Stimulated activated memory B cell treated with anti-CD40 and anti-IgM and Interleukin-4, amounts not matched to agents 10 μg/mL and 1 μg/mL and 100 μg/mL, for 72 hours (primary cell): ENCODE results near the gene KCNC4.
A peak's percentile ranks its signal among the peaks of the same experiment; 100 is the strongest.

ENCODE experiments used
- ATAC-seq: fragments of 150-1000 bp; cut with Tn5 transposase; 2 replicates; pipeline ENCODE4 v1.10.0; 2021
- H3K27ac Mint-ChIP-seq: one replicate; pipeline ENCODE4 v1.8.0; 2022; ENCODE audit warnings: mild to moderate bottlenecking, mixed read lengths
- H3K27me3 Mint-ChIP-seq: one replicate; pipeline ENCODE4 v1.8.0; 2022; ENCODE audit warnings: mixed read lengths
- H3K36me3 Mint-ChIP-seq: one replicate; pipeline ENCODE4 v1.8.0; 2022; ENCODE audit warnings: mixed read lengths
- H3K4me1 Mint-ChIP-seq: one replicate; pipeline ENCODE4 v1.8.0; 2022; ENCODE audit warnings: mixed read lengths
- H3K4me3 Mint-ChIP-seq: one replicate; pipeline ENCODE4 v1.8.0; 2022; ENCODE audit warnings: mild to moderate bottlenecking, moderate library complexity, mixed read lengths
- H3K9me3 Mint-ChIP-seq: one replicate; pipeline ENCODE4 v1.8.0; 2022; ENCODE audit warnings: mixed read lengths

Gene KCNC4

GRCh38 chr1:110183642-110184167, 26.4 kb upstream of the KCNC4 start:
- H3K27me3 Mint-ChIP-seq: peaks cover 11% of the 10 kb centered on the region
- no peak overlapping the region for H3K27ac Mint-ChIP-seq
- no peak for ATAC-seq
- H3K4me3 Mint-ChIP-seq: no peak overlapping the region
- H3K4me1 Mint-ChIP-seq: no peaks in the 10 kb centered on the region
- no peaks in the 10 kb centered on the region for H3K9me3 Mint-ChIP-seq
- H3K36me3 Mint-ChIP-seq: no peaks in the 10 kb centered on the region

- peaks cover 19% of the 10 kb centered on the region for H3K27me3 Mint-ChIP-seq
- no peaks in the 10 kb centered on the region for H3K9me3 Mint-ChIP-seq
- H3K27ac Mint-ChIP-seq: no peak overlapping the region
Observed at GRCh38 chr1:110184446-110184845, 25.7 kb upstream of the KCNC4 start.

GRCh38 chr1:110185181-110185580, 24.9 kb upstream of the KCNC4 start:
- ATAC-seq: peak; percentile 10
- H3K4me1 Mint-ChIP-seq: no peaks in the 10 kb centered on the region
- no peaks in the 10 kb centered on the region for H3K9me3 Mint-ChIP-seq
- H3K36me3 Mint-ChIP-seq: no peaks in the 10 kb centered on the region
- H3K4me3 Mint-ChIP-seq: no peak overlapping the region
- H3K27me3 Mint-ChIP-seq: peaks cover 25% of the 10 kb centered on the region
- H3K27ac Mint-ChIP-seq: no peak overlapping the region

More at GRCh38 chr1:110184446-110184845, 25.7 kb upstream of the KCNC4 start:
- ATAC-seq: no peak
- Mint-ChIP-seq H3K4me1 (no peaks in the 10 kb centered on the region), H3K4me3 (no peak overlapping the region), H3K36me3 (no peaks in the 10 kb centered on the region)

- no peaks in the 10 kb centered on the region for H3K36me3 Mint-ChIP-seq
- H3K9me3 Mint-ChIP-seq: no peaks in the 10 kb centered on the region
- peaks cover 25% of the 10 kb centered on the region for H3K27me3 Mint-ChIP-seq
- no peak overlapping the region for H3K27ac Mint-ChIP-seq
- ATAC-seq: no peak
- H3K4me3 Mint-ChIP-seq: no peak overlapping the region
- no peaks in the 10 kb centered on the region for H3K4me1 Mint-ChIP-seq
Observed at GRCh38 chr1:110186558-110186957, 23.6 kb upstream of the KCNC4 start.

- Mint-ChIP-seq H3K4me3 (no peak overlapping the region), H3K36me3 (no peaks in the 10 kb centered on the region), H3K27me3 (peaks cover 25% of the 10 kb centered on the region), H3K4me1 (no peaks in the 10 kb centered on the region), H3K9me3 (no peaks in the 10 kb centered on the region), H3K27ac (no peak overlapping the region)
- ATAC-seq: no peak
Observed at GRCh38 chr1:110187139-110187890, 22.8 kb upstream of the KCNC4 start.

- no peaks in the 10 kb centered on the region for H3K36me3 Mint-ChIP-seq
Observed at GRCh38 chr1:110188035-110188618, 22.0 kb upstream of the KCNC4 start.

GRCh38 chr1:110189181-110189580, 20.9 kb upstream of the KCNC4 start:
- no peaks in the 10 kb centered on the region for H3K9me3 Mint-ChIP-seq
- no peak for ATAC-seq
- no peaks in the 10 kb centered on the region for H3K36me3 Mint-ChIP-seq
- H3K4me1 Mint-ChIP-seq: no peaks in the 10 kb centered on the region
- no peak overlapping the region for H3K4me3 Mint-ChIP-seq
- H3K27ac Mint-ChIP-seq: no peak overlapping the region
- H3K27me3 Mint-ChIP-seq: peaks cover 25% of the 10 kb centered on the region

More at GRCh38 chr1:110188035-110188618, 22.0 kb upstream of the KCNC4 start:
- Mint-ChIP-seq H3K27ac (no peak overlapping the region), H3K4me1 (no peaks in the 10 kb centered on the region), H3K27me3 (peaks cover 25% of the 10 kb centered on the region), H3K4me3 (no peak overlapping the region), H3K9me3 (no peaks in the 10 kb centered on the region)
- ATAC-seq: no peak

GRCh38 chr1:110190282-110190929, 19.7 kb upstream of the KCNC4 start:
- no peaks in the 10 kb centered on the region for H3K4me1 Mint-ChIP-seq
- no peak for ATAC-seq
- H3K9me3 Mint-ChIP-seq: no peaks in the 10 kb centered on the region
- H3K27me3 Mint-ChIP-seq: peaks cover 18% of the 10 kb centered on the region
- H3K4me3 Mint-ChIP-seq: no peak overlapping the region
- no peak overlapping the region for H3K27ac Mint-ChIP-seq
- H3K36me3 Mint-ChIP-seq: no peaks in the 10 kb centered on the region

- Mint-ChIP-seq H3K4me1 (peaks cover 6% of the 10 kb centered on the region), H3K4me3 (no peak overlapping the region), H3K27me3 (peaks cover 18% of the 10 kb centered on the region), H3K9me3 (no peaks in the 10 kb centered on the region), H3K36me3 (no peaks in the 10 kb centered on the region), H3K27ac (no peak overlapping the region)
- no peak for ATAC-seq
Observed at GRCh38 chr1:110192541-110192940, 17.6 kb upstream of the KCNC4 start.

GRCh38 chr1:110195196-110195595, 14.9 kb upstream of the KCNC4 start:
- no peak for ATAC-seq
- Mint-ChIP-seq H3K4me1 (peaks cover 6% of the 10 kb centered on the region), H3K4me3 (no peak overlapping the region), H3K36me3 (no peaks in the 10 kb centered on the region), H3K9me3 (no peaks in the 10 kb centered on the region), H3K27me3 (no peaks in the 10 kb centered on the region), H3K27ac (no peak overlapping the region)

GRCh38 chr1:110196917-110197765, 13.0 kb upstream of the KCNC4 start:
- H3K9me3 Mint-ChIP-seq: no peaks in the 10 kb centered on the region
- no peaks in the 10 kb centered on the region for H3K27me3 Mint-ChIP-seq
- H3K4me3 Mint-ChIP-seq: no peak overlapping the region
- peak; percentile 71 for ATAC-seq
- H3K36me3 Mint-ChIP-seq: no peaks in the 10 kb centered on the region
- H3K4me1 Mint-ChIP-seq: peaks cover 6% of the 10 kb centered on the region
- no peak overlapping the region for H3K27ac Mint-ChIP-seq

GRCh38 chr1:110197905-110198629, 12.0 kb upstream of the KCNC4 start:
- no peaks in the 10 kb centered on the region for H3K9me3 Mint-ChIP-seq
- no peaks in the 10 kb centered on the region for H3K27me3 Mint-ChIP-seq
- no peak overlapping the region for H3K27ac Mint-ChIP-seq
- H3K4me3 Mint-ChIP-seq: no peak overlapping the region
- ATAC-seq: no peak
- H3K4me1 Mint-ChIP-seq: peaks cover 11% of the 10 kb centered on the region
- H3K36me3 Mint-ChIP-seq: no peaks in the 10 kb centered on the region

- Mint-ChIP-seq H3K4me1 (peaks cover 14% of the 10 kb centered on the region), H3K9me3 (no peaks in the 10 kb centered on the region), H3K36me3 (no peaks in the 10 kb centered on the region), H3K27me3 (no peaks in the 10 kb centered on the region), H3K4me3 (no peak overlapping the region), H3K27ac (no peak overlapping the region)
- ATAC-seq: no peak
Observed at GRCh38 chr1:110198746-110199145, 11.4 kb upstream of the KCNC4 start.

- H3K36me3 Mint-ChIP-seq: no peaks in the 10 kb centered on the region
- no peak overlapping the region for H3K4me3 Mint-ChIP-seq
- no peaks in the 10 kb centered on the region for H3K27me3 Mint-ChIP-seq
- no peak for ATAC-seq
- H3K27ac Mint-ChIP-seq: no peak overlapping the region
- peaks cover 14% of the 10 kb centered on the region for H3K4me1 Mint-ChIP-seq
- no peaks in the 10 kb centered on the region for H3K9me3 Mint-ChIP-seq
Observed at GRCh38 chr1:110200190-110200589, 9.9 kb upstream of the KCNC4 start.
